HG02884 (cell line): ENCODE measurements around the gene CRYBB2.
"Not testable (repeated sequence)": the region's sequence is repeated elsewhere in the genome, so short reads cannot be mapped to it uniquely, and the experiment has no call there.

Source experiments
- ATAC-seq: cut with Tn5 transposase; IDR thresholded peaks from one replicate; pipeline ENCODE4 v1.9.1; 2021; ENCODE audit warnings: mild to moderate bottlenecking, moderate library complexity; ENCODE audit not compliant: unreplicated experiment

The CRYBB2 gene

GRCh38 chr22:25219211-25219689 lies at the start of gene CRYBB2:
Gene CRYBB2, plus strand, starts transcription at chr22:25219639. Its CDS starts 1,791 bp downstream, at chr22:25221430.
- ATAC-seq: no peak

- ATAC-seq: no peak
Observed at GRCh38 chr22:25170426-25170980, 48.9 kb upstream of the CRYBB2 start.

- no peak for ATAC-seq
Observed at GRCh38 chr22:25172153-25172552, 47.3 kb upstream of the CRYBB2 start.

GRCh38 chr22:25174156-25174887 lies 45.1 kb upstream of the CRYBB2 start:
- ATAC-seq: no peak

GRCh38 chr22:25174888-25175411 lies 44.5 kb upstream of the CRYBB2 start:
- no peak for ATAC-seq

- ATAC-seq: no peak
Observed at GRCh38 chr22:25176175-25176574, 43.3 kb upstream of the CRYBB2 start.

GRCh38 chr22:25176799-25177198 lies 42.6 kb upstream of the CRYBB2 start:
- no peak for ATAC-seq

GRCh38 chr22:25177226-25177625 lies 42.2 kb upstream of the CRYBB2 start:
- ATAC-seq: no peak

GRCh38 chr22:25177895-25178294 lies 41.5 kb upstream of the CRYBB2 start:
- no peak for ATAC-seq

GRCh38 chr22:25178348-25178747 lies 41.1 kb upstream of the CRYBB2 start:
- not testable (repeated sequence) for ATAC-seq

- ATAC-seq: not testable (repeated sequence)
Observed at GRCh38 chr22:25178869-25179631, 40.4 kb upstream of the CRYBB2 start.

- no peak for ATAC-seq
Observed at GRCh38 chr22:25182131-25183110, 37.0 kb upstream of the CRYBB2 start.

- no peak for ATAC-seq
Observed at GRCh38 chr22:25183949-25184619, 35.4 kb upstream of the CRYBB2 start.

- ATAC-seq: no peak
Observed at GRCh38 chr22:25186140-25186539, 33.3 kb upstream of the CRYBB2 start.

- ATAC-seq: no peak
Observed at GRCh38 chr22:25187469-25187868, 32.0 kb upstream of the CRYBB2 start.

GRCh38 chr22:25192406-25192805 lies 27.0 kb upstream of the CRYBB2 start:
- ATAC-seq: no peak

- ATAC-seq: no peak
Observed at GRCh38 chr22:25193130-25193529, 26.3 kb upstream of the CRYBB2 start.

GRCh38 chr22:25193548-25193947 lies 25.9 kb upstream of the CRYBB2 start:
- no peak for ATAC-seq

- no peak for ATAC-seq
Observed at GRCh38 chr22:25196326-25196725, 23.1 kb upstream of the CRYBB2 start.

- no peak for ATAC-seq
Observed at GRCh38 chr22:25197340-25197739, 22.1 kb upstream of the CRYBB2 start.
